WI38 (cell line): ENCODE results near the gene LMF1.

Experiments used
- H3K4me3 ChIP-seq: 2 replicates; pipeline ENCODE4 v1.5.1; 2011; ENCODE audit warnings: low read depth, mild to moderate bottlenecking, control low read depth, low read length
- CTCF ChIP-seq: IDR thresholded peaks from 2 replicates; pipeline ENCODE4 v1.5.1; 2012; ENCODE audit warnings: low read depth, mild to moderate bottlenecking, control low read depth, low read length

LMF1 gene

GRCh38 chr16:924063-924462 is 46.7 kb downstream of the LMF1 start:
- TF ChIP-seq CTCF: no peak
- H3K4me3 ChIP-seq: no peak overlapping the region

GRCh38 chr16:923184-923583 is 47.6 kb downstream of the LMF1 start:
- H3K4me3 ChIP-seq: no peak overlapping the region
- no peak for TF ChIP-seq CTCF

- TF ChIP-seq CTCF: no peak
- H3K4me3 ChIP-seq: no peak overlapping the region
Measured at GRCh38 chr16:922051-922450, 48.7 kb downstream of the LMF1 start.

- no peak overlapping the region for H3K4me3 ChIP-seq
- TF ChIP-seq CTCF: no peak
Measured at GRCh38 chr16:921321-921905, 49.4 kb downstream of the LMF1 start.

GRCh38 chr16:920717-921116 is 50.1 kb downstream of the LMF1 start:
- H3K4me3 ChIP-seq: no peak overlapping the region
- TF ChIP-seq CTCF: no peak

- no peak for TF ChIP-seq CTCF
- H3K4me3 ChIP-seq: no peak overlapping the region
Measured at GRCh38 chr16:920051-920681, 50.6 kb downstream of the LMF1 start.

GRCh38 chr16:919658-920050 is 51.1 kb downstream of the LMF1 start:
- no peak overlapping the region for H3K4me3 ChIP-seq
- no peak for TF ChIP-seq CTCF
